Omental fat pad (tissue), 4 donors: ENCODE measurements around the gene SLC26A6. TPM values are rescaled to one million over a fixed set of nuclear protein-coding genes. Genes with fewer than 3 reads are reported as not detected.
A peak's percentile ranks its signal among the peaks of the same experiment; 100 is the strongest.

Experiments used
- ATAC-seq: fragments of 150-250 bp; one replicate; pipeline ENCODE4 v1.9.1; 2016; ENCODE audit warnings: mild to moderate bottlenecking, moderate library complexity; ENCODE audit not compliant: low FRiP score
- DNase-seq: peaks from one replicate; pipeline ENCODE4 v3.0.0-alpha.2; 2019; ENCODE audit warnings: low spot score
- CTCF ChIP-seq, 3 donors: fragments of 450-650 bp; IDR thresholded peaks; one replicate each; pipeline ENCODE4 v1.5.1; 2016 to 2017; ENCODE audit warnings: antibody characterized with exemption in 3 of 3, mild to moderate bottlenecking in 3 of 3, moderate library complexity in 2 of 3
- total RNA-seq, 4 donors: library from RNA; depleted of rRNA; stranded (reverse); fragments of >200 nt; gene quantifications; one replicate each; pipeline ENCODE4 v1.1.0, GENCODE V29; 2016

SLC26A6 gene
- total RNA-seq, 4 donors from 2014 or later = 9.9 to 17.8 (median 14.6) TPM

- ATAC-seq (no peak), DNase-seq (no peak)
- TF ChIP-seq CTCF (IDR thresholded peaks at IDR 0.05) = no peak
Measured at GRCh38 chr3:48641396-48641795, 6.1 kb upstream of the SLC26A6 start.

GRCh38 chr3:48639944-48640606 is 4.8 kb upstream of the SLC26A6 start:
- ATAC-seq = no peak
- no peak for DNase-seq
- no peak for TF ChIP-seq CTCF (IDR thresholded peaks at IDR 0.05)

GRCh38 chr3:48637305-48637704 is 2.0 kb upstream of the SLC26A6 start:
- no peak for DNase-seq
- no peak for ATAC-seq
- no peak for TF ChIP-seq CTCF (IDR thresholded peaks at IDR 0.05)

- DNase-seq (no peak), ATAC-seq (no peak)
- TF ChIP-seq CTCF (IDR thresholded peaks at IDR 0.05) = no peak
Measured at GRCh38 chr3:48636149-48636655, 941 bp upstream of the SLC26A6 start.

GRCh38 chr3:48634661-48635221 is 520 bp downstream of the SLC26A6 start:
- ATAC-seq (peak; percentile 58), DNase-seq (no peak)
- no peak for TF ChIP-seq CTCF (IDR thresholded peaks at IDR 0.05)

- TF ChIP-seq CTCF (IDR thresholded peaks at IDR 0.05) = no peak
- DNase-seq = no peak
- ATAC-seq = no peak
Measured at GRCh38 chr3:48633743-48634142, 1.5 kb downstream of the SLC26A6 start.

- DNase-seq (no peak), ATAC-seq (no peak)
- no peak for TF ChIP-seq CTCF (IDR thresholded peaks at IDR 0.05)
Measured at GRCh38 chr3:48633256-48633655, 2.0 kb downstream of the SLC26A6 start.
